NAMALWA (cell line): ENCODE measurements around the gene SCAP.
"Not testable (repeated sequence)": the region's sequence is repeated elsewhere in the genome, so short reads cannot be mapped to it uniquely, and the experiment has no call there.

Source experiments
- DNase-seq: peaks from one replicate; pipeline ENCODE4 v3.0.0-alpha.2; 2015; ENCODE audit warnings: low spot score

SCAP gene

GRCh38 chr3:47475570-47476329 lies at the start of gene SCAP:
Gene SCAP, minus strand, starts transcription at chr3:47475941. Its CDS starts 32,948 bp downstream, at chr3:47442993.
- DNase-seq = peak; percentile 84

DNA sequence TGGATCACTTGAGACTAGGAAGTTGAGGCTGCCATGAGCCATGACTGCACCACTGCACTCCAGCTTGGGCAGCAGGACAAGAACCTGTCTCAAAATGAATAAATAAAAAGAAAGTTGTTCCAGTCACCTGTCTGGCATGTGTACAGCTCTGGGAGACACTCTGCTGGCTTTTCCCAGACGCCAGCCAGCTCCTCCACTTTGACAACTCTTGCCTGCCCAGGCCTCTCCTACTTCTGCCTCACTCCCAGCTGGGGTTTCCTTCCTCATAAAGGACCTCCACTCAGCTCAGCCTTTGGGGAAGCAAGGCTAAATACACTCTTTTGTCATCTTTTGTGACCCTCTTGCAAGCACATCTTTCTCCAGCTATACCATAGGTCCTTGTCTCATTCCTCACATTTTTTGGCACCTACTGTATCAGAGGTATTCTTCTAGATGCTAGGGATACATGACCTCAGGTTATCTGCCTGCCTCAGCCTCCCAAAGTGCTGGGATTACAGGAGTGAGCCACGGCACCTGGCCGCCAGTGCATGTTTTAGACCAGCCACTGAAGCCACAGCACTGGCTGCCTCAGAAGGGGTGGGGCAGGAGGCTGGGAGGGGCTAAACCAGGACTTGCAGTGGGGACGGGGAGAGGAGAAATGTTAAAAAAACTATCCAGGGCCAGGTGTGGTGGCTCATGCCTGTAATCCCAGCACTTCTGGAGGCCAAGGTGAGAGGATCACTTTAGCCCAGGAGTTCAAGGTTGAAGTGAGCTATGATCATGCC lies 47.8 kb upstream of the SCAP start:
- no peak for DNase-seq

- peak; percentile 80 for DNase-seq
Measured at GRCh38 chr3:47522082-47522987, 46.6 kb upstream of the SCAP start.

- no peak for DNase-seq
Measured at GRCh38 chr3:47520756-47521155, 45.0 kb upstream of the SCAP start.

DNA sequence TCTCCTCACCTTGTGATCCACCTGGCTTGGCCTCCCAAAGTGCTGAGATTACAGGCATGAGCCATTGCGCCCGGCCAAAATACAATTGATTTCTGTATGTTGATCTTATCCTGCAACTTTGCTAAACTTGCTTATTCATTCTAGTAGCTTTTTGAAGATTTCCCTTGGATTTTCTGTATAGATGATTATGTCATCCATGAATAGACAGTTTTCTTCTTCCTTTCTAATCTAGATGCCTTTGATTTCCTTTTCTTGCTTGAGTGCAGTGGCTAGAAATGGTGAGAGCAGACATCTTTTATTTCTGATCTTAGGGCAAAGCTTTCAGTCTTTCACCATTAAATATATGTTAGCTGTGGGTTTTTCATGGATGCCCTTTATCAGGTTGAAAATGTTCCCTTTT lies 42.2 kb upstream of the SCAP start:
- no peak for DNase-seq

DNA sequence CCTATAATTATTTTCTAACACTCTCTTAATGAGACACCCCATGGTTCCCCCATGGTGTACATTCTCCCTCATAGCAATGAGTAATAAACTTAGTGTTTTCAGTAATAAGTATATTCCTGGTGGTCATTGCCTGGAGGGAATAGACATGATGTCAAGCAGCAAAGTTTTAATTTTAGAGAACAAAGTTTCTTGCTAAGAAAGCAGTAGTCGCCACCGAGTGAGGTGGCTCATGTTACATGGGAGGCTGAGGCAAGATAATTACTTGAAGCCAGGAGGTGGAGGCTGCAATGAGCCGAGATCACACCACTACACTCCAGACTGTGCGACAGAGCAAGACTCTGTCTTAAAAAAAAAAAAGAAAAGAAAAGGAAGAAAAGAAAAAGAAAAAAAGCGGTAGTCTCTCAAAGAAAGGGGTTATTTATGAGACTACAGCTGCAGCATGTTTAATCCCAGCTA lies 40.2 kb upstream of the SCAP start:
- DNase-seq = no peak

DNA sequence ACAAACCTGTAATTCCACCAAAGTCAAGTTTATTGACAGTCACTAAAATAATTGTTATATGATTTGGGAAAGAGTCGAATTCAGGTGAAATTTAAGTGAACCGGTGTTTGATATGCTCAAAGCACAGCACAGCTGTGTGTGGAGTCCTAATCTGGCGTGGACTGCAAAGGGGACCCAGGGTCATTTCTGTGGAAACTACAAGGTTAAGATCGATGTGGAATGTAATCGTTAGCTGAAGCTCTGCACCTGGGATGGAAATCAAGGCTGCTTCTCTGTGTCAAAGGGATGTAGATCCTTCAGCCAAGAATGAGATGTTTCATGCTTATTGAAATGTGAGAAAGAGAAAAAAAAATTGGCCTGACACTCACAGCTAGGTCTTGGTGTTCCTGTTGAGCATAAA lies 39.4 kb upstream of the SCAP start:
- DNase-seq = no peak

DNA sequence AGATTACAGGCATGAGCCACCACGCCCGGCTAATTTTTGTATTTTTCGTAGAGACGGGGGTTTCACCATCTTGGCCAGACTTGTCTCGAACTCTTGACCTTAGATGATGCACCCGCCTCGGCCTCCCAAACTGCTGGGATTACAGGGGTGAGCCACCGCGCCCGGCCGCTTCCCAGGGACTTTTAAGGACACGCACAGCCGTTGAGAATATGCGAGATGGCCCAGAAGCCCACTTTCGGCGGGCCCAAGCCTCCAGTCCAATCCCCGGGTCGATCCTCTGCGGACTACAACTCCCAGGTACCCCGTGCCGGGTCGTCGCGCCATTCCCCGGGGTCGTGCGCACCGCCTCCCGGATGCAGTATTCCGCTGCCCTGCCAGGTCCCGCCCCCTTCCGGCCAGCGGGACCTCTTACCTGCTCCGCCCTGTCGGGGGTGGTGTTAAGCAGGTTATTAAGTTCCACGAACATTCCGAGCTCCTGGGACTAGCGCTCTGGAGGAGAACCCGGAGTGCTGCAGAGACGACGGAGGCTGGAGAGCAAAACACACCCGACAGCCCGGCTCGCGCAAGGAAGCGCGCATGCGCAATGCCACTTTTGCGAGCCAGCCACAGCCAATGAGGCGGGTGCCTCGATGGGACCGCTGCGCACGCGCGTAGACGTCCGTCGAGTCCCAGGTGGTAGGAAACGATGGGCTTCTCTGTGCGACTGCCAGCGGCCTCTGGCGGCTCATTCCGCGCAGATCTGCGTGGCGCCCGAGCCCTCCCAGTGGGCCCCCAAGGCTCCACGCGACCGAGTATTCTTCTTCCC lies 37.6 kb upstream of the SCAP start, which contains the start of gene ELP6:
Gene ELP6, minus strand, starts transcription at position 588 of the 805 bp plus-strand sequence. Its CDS starts 122 bp downstream, at position 466.
- peak; percentile 94 for DNase-seq

GRCh38 chr3:47512416-47513124 lies 36.8 kb upstream of the SCAP start:
- DNase-seq = peak; percentile 29

- not testable (repeated sequence) for DNase-seq
Measured at GRCh38 chr3:47505267-47505666, 29.5 kb upstream of the SCAP start.

DNA sequence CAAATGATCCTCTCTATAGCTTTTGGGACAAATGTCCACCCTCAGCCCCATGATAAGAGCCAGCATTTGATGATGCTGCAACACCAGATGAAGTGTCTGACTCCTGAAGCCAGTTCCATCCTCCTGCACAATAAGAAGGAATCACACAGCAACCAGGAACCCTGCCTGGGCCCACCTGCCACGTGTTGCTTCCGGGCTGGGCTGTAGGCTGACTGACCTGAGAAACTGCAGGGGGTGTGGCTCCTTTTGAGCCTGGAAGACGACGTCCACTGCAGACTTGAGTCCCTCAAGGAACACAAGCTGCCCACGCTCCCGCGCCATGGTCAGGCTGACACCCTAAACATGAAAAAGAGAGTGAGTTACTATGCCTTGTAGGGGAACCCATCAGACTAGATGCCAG lies 28.4 kb upstream of the SCAP start:
- no peak for DNase-seq

DNA sequence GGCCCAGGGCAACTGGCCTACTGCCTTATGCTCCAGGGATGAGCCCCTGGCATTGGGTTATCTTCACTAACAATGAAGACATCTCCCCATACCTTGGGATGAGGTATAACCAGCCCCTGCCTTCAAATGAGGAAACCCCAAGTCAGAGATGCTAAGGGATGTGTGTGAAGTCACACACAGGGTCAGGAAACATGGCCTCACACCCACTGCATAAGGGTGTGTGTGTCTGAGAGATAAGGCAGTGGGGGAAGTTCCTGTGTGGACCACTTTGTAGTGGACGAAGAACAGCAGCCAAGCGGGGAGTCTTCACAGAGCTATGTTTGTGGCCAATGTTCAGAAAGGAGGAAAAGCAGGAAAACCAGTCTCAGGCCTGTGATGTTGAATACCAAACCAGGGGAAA lies 27.3 kb upstream of the SCAP start:
- DNase-seq = no peak

DNA sequence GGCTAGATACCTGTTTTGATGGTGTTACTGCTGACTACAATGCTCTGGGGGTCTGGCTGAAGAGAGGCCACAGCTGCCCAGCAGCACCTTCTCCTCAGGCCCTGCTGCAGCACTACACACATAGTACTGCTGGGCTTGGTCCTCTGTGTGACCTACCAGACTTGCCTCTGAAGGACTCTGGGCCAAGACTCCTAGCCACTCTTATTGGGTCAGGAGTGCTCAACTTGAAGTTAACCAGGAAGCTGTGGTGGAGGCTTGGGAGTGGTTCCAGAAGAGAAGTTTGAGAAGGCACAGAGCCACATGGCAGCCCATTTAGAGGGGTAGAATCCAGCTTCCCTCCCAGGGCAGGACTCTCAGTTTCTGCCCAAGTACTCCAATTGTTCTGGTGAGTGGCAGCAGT lies 21.2 kb upstream of the SCAP start:
- DNase-seq = no peak

DNA sequence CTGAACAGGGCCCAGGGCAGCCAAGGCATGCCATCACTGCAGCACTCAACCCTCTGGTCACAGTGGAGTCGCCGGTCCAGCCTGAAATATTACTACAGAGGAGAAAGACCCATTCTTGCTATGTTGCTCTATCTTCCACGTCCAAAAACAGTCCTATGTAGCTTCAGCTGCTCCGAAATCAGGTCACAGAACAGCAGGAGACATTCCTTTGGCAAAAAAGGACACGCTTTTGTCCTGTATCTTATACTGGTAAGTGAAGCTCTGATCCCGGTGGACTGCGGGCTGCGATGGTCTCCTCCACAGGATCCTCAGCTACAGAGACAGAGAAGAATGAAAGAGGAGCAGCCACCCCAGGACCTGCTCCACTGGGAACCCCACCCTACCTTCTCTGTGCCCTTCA lies 20.1 kb upstream of the SCAP start:
- DNase-seq = no peak

DNA sequence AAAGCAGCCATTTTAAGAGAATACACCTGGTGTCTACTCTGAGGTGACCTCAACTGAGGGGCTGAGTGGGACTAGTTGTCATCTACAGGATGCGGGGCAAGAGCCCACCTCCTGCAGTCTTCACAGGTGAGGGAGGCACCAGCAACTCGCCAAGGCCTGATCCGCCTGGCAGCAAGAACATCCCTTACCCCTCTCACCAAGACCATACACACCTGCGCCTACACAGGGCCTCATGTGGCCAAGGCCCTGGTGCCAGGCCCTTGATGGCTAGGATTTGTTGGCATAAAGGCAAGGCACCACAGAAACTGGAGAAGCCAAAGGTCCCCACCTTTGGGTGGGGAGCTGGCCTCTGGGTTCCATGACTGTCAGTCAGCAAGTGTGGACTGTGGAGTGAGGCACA lies 19.4 kb upstream of the SCAP start:
- no peak for DNase-seq

GRCh38 chr3:47491777-47492176 lies 16.0 kb upstream of the SCAP start:
- DNase-seq = no peak

GRCh38 chr3:47491186-47491585 lies 15.4 kb upstream of the SCAP start:
- peak; percentile 30 for DNase-seq

GRCh38 chr3:47487265-47487664 lies 11.5 kb upstream of the SCAP start:
- no peak for DNase-seq

DNA sequence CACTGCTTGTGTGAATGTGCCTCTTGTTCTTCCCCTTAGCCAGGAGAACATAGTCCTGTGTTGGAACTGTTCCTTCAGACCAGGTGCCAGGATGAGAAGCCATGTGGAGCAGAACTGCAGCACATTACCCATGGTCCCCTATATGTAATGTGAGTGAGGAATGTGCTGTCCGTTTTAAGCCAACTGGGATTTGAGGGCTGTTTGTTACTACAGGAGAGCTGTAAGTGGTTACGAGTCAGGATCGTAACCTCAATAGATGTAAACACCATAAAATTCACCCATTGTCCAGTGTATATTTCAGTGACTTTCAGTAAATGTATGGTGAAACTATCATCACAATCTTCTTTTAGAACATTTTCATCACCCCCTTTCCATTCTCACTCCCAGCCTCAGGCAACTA lies 10.1 kb upstream of the SCAP start:
- no peak for DNase-seq

DNA sequence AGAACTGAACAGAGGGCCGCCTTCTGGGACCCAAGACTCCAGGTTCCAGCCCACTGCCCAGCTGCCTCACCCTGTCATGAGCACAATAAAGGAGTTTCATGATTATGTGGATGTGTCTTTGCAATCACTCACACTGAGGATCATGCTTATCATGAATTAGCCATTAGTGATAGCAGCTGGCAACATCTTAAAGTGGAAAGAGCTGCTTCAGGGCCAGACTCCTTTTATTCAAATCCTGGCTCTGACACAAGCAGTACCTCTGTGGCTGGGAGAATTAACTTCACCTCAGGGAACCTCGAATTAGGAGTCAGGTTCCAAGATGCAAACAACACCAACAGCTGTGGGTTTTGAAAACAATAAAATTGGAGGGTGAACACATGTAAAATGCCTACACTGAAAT lies 6.6 kb upstream of the SCAP start:
- DNase-seq = no peak

GRCh38 chr3:47481763-47482162 lies 6.0 kb upstream of the SCAP start:
- DNase-seq = not testable (repeated sequence)
